ENCODE results near the gene GAL. TPM values are rescaled to one million over a fixed set of nuclear protein-coding genes. Genes with fewer than 3 reads are reported as not detected.

Gene GAL, protein sequence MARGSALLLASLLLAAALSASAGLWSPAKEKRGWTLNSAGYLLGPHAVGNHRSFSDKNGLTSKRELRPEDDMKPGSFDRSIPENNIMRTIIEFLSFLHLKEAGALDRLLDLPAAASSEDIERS
- not detected for total RNA-seq

DNA sequence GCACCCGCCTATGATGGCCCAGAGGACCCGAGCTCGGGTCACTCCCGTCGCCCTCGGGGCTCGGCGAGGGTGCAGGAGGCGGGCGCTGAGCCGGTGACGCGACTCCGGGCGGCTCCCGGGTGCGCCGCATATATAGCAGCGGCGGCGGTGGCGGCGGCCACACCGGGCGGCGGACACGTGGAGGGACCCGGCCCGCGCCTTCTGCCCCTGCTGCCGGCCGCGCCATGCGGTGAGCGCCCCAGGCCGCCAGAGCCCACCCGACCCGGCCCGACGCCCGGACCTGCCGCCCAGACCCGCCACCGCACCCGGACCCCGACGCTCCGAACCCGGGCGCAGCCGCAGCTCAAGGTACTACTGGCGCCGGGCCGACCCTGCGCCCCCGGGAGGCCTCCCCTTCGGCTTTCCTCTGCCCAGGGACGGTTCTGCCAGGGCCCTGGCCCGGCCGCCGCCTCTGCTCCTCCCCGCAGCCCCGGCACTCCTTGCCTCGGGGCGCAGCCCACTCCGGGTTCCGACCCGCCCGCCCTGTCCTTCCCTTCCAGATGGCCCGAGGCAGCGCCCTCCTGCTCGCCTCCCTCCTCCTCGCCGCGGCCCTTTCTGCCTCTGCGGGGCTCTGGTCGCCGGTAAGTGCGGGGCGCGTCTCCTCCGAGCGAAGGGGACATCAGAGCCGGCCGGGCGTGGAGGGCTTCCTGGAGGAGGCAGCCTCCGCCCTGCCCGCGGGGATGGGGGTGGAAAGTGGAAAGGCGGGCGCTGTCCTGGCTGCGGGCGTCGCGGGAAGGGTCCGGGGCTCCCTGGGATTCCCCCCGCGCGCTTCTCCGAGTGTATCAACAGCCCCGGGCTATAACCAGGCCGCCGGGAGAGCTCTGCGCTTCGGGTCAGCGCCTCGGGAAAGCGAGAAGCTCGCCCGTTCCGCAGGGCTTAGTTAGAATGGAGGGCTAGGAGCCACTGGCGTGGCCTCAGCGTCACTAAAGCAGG lies at the start of gene GAL:
Gene GAL (plus strand): TSS at position 160 of the 972 bp plus-strand sequence. CDS start 380 bp downstream, at position 540.

Other genes starting within 250 kb of the GAL start
- gene PPP6R3, start 223.8 kb upstream of the GAL start, total RNA-seq, result 100 to 1,000 TPM; 154 to 185 TPM
- 1 to 10 TPM in 1 of 2 donors, under 1 TPM in 1; 0.69 to 2.0 TPM for gene TESMIN, start 67.0 kb downstream of the GAL start, total RNA-seq
- gene CPT1A, start 157.4 kb downstream of the GAL start, total RNA-seq, result 10 to 100 TPM; 33.4 to 46.6 TPM
- gene MRPL21, start 219.3 kb downstream of the GAL start, total RNA-seq, result 10 to 100 TPM; 38.9 to 81.6 TPM
- gene IGHMBP2, start 219.3 kb downstream of the GAL start, total RNA-seq, result 10 to 100 TPM; 14.5 to 18.3 TPM